HG03135 (cell line): ENCODE measurements around the gene CRYGN.

Experiments used
- ATAC-seq: cut with Tn5 transposase; IDR thresholded peaks from one replicate; pipeline ENCODE4 v1.9.1; 2021; ENCODE audit warnings: mild to moderate bottlenecking, moderate library complexity; ENCODE audit not compliant: unreplicated experiment

The CRYGN gene

GRCh38 chr7:151408839-151409666 is 30.9 kb downstream of the CRYGN start:
- no peak for ATAC-seq

DNA sequence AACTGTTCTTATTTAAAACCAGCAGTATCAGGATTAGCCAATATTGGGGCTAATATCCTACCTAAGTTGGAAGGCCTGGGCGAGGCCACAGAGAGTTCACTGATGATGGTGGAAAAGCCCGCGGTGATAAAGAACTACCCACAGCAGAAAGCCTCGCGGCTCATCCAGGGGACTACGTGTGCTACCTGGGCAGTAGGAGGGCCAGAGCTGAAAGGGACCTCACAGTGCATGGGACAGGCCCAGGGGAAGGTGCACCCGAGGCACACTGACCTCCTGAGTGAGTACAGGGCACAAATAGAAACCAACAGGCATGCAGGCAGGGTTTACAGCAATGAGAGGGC is 31.5 kb downstream of the CRYGN start:
- ATAC-seq = no peak

- no peak for ATAC-seq
These were observed 32.9 kb downstream of the CRYGN start for GRCh38 chr7:151406886-151407583.

GRCh38 chr7:151406051-151406875 is 33.7 kb downstream of the CRYGN start:
- no peak for ATAC-seq

- no peak for ATAC-seq
These were observed 34.4 kb downstream of the CRYGN start for GRCh38 chr7:151405588-151405987.

GRCh38 chr7:151405056-151405455 is 34.9 kb downstream of the CRYGN start:
- ATAC-seq = no peak

DNA sequence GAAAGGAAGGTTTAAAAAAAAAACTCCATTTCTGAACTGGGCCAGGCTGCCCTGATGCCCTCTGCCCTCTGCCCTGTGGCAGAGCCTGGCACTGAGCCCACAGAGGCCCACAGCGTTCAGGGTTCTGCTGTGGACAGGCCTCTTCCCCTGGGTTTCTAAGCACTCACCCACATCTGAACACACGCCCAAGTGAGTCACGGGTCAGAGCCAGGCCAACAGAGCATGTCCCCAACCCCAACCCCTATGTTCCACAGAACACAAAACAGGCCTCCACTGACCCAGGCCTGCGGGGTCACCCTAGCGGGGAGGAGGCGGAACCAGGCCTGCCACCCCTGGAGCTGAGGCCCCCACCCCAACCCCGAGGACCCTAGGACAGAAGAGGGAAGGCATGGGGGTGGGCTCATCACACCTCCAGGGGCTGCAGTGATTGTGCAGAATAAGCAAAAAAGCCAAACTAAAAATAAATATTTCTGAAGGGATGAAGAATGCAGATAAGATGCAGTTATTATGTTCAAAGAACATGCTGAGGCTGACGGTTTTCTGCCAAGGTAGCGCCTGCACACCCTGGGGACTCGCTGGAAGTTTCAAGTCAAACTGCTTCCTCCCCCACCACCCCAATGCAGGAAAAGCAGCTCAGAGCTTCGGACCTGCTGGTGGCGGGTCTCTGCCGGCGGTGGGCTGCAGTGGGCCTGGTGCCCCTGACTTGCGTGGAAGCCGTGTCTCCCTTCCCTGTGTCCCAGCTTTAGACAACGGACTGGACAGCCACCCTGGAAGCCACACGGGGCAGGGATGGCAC is 35.5 kb downstream of the CRYGN start:
- no peak for ATAC-seq

GRCh38 chr7:151403764-151404163 is 36.2 kb downstream of the CRYGN start:
- no peak for ATAC-seq

DNA sequence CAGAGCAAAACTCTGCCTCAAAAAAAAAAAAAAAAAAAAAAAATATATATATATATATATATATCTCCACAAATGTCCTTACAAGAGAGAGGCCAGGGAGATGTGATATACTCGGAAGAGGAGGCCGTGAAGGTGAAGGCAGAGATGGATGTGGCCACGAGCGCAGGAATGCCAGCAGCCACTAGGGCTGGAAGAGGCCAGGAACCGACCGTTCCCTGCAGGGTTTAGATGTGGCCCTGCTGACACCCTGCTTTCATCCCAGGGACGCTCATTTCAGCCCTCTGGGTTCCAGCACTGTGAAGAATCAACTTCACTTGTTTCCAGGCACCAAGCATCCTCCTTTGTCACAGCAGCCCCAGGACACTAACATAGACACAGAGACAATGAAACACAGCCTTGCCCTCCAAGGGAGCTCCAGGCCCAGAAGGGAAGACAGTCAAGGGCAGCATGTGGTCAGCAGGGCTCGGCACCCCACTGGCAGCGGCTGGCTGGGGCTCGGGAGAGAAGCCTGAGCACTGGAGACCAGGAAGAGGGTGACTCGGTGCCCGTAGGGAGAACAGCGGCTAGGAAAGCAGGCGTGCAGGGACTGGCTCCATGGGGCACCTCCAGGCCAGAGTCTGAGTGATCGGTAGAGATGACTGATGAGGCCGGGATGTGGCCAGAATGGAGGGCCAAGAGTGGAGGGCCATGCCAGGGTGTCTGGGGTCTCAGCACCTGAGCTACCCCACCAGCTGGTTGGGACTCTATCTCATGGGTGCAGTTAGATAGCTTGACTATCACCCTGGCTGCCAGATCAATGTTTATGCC is 37.7 kb downstream of the CRYGN start:
- no peak for ATAC-seq

- ATAC-seq = peak; percentile 78
These were observed 39.2 kb downstream of the CRYGN start for GRCh38 chr7:151400626-151401315.

DNA sequence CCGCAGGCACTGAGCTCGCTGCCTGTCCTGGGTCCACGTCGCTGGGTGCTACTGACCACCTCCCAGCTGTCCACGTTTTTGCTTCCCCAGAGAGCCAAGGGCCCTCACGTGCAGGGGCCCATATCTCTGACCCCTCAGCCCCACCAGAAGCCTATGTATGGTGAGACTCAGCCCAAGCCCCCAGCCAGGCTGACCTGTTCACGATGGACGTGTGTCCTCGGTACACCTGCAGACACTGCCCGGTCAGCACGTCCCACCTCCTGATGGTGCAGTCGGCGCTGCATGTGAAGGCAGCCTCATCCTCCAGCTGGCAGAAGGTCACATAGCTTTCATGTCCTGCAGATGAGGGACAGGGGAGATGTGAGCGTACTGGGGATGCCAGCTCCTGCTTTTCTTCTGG is 40.0 kb downstream of the CRYGN start:
- ATAC-seq = no peak

GRCh38 chr7:151399305-151399601 is 40.7 kb downstream of the CRYGN start:
- no peak for ATAC-seq

DNA sequence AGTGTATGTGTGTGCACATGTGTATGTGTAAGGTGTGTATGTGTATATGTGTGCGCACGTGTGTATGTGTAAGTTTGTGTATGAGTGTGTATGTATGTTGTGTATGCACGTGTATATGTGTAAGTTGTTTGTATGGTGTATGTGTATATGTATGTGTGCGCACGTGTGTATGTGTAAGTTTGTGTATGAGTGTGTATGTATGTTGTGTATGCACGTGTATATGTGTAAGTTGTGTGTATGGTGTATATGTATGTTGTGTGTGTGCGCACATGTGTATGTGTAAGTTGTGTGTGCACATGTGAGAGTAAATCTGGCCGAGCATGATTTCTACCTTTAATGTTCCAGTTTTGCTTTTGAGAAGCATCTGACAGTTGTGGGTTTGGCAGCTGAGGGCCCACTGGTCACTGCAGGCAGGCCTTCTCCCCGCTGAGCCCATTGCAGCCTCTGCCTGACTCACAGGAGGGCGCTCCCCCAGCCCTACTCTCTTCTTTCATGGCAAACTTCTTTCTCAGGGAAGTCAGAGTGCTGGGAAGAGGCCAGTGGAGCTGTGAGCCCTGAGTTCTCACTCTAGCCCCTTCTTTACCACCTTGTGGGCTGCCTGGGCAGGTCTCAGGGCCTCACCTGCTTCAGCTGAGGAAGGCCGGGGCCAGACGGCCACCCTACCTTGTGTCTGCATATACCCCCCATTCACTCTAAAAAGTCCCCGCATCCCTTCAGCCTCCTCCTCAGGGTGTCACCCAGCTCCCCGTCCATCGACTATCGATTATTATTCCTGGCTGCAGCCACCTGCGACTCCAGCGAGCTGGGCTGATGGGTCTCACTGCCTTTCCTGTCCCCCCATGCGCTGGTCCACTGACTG is 41.3 kb downstream of the CRYGN start:
- ATAC-seq = no peak

- no peak for ATAC-seq
These were observed 42.9 kb downstream of the CRYGN start for GRCh38 chr7:151397026-151397425.

- ATAC-seq = no peak
These were observed 43.5 kb downstream of the CRYGN start for GRCh38 chr7:151396328-151396970.

DNA sequence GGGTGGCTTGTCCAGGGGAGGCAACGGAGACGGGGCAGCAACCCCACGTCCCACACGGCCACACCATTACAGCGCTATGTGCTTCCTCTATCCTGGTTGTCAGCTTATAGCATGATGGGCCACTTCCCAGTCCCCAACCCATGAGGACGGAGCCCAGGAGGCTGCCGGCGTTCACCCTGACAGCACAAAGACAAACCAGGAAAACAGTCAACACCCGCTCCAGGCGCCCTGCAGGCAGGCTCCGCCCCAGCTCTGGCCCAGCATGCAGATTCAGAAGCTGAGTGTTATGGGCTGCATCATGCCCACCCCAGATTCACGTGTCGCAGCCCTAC is 44.9 kb downstream of the CRYGN start:
- no peak for ATAC-seq

GRCh38 chr7:151394076-151395035 is 45.6 kb downstream of the CRYGN start:
- ATAC-seq = no peak
